HepG2 (cell line): ENCODE measurements around the gene NFS1. TPM values are rescaled to one million over a fixed set of nuclear protein-coding genes. Genes with fewer than 3 reads are reported as not detected.

Experiments used
- DMAP1 ChIP-seq: IDR thresholded peaks from 2 replicates; pipeline ENCODE4 v1.6.1; 2016
- GZF1 ChIP-seq: sonication (generic); formaldehyde crosslinking; IDR thresholded peaks from 2 replicates; pipeline ENCODE4 v1.5.1; 2020; ENCODE audit warnings: mild to moderate bottlenecking, missing genetic modification reagents
- JARID2 ChIP-seq: sonication (generic); formaldehyde crosslinking; IDR thresholded peaks from 2 replicates; pipeline ENCODE4 v1.8.1; 2023; ENCODE audit warnings: missing genetic modification reagents, inconsistent platforms; ENCODE audit not compliant: insufficient replicate concordance
- KAT2B ChIP-seq: fragments of 150-350 bp; IDR thresholded peaks from 2 replicates; pipeline ENCODE4 v1.6.1; 2014; ENCODE audit warnings: low read depth, low read length, borderline replicate concordance
- MEIS1 ChIP-seq: sonication (generic); formaldehyde crosslinking; IDR thresholded peaks from 2 replicates; pipeline ENCODE4 v1.9.0; 2021; ENCODE audit warnings: mild to moderate bottlenecking, missing genetic modification reagents, moderate library complexity, borderline replicate concordance
- REPIN1 ChIP-seq: sonication (generic); formaldehyde crosslinking; IDR thresholded peaks from 2 replicates; pipeline ENCODE4 v1.8.0; 2022; ENCODE audit warnings: missing genetic modification reagents, low read depth, mild to moderate bottlenecking, borderline replicate concordance
- REXO4 ChIP-seq: sonication (generic); formaldehyde crosslinking; IDR thresholded peaks from 2 replicates; pipeline ENCODE4 v1.8.0; 2022; ENCODE audit warnings: missing genetic modification reagents, mild to moderate bottlenecking, borderline replicate concordance
- RXRB ChIP-seq: IDR thresholded peaks from 2 replicates; pipeline ENCODE4 v1.6.1; 2016; ENCODE audit warnings: borderline replicate concordance, missing genetic modification reagents, missing compliant biosample characterization
- SNRNP70 ChIP-seq: fragments of 200-400 bp; formaldehyde crosslinking; IDR thresholded peaks from 2 replicates; pipeline ENCODE4 v1.6.1; 2017; ENCODE audit warnings: mild to moderate bottlenecking, low read depth, low read length, moderate library complexity
- YY1 ChIP-seq: IDR thresholded peaks from 2 replicates; pipeline ENCODE4 v1.6.1; 2011; ENCODE audit warnings: low read length, low read depth, moderate library complexity, mild to moderate bottlenecking; ENCODE audit not compliant: insufficient read depth, insufficient replicate concordance
- ZBTB20 ChIP-seq: sonication (generic); formaldehyde crosslinking; IDR thresholded peaks from 2 replicates; pipeline ENCODE4 v1.8.1; 2023; ENCODE audit warnings: missing genetic modification reagents, low read depth, mild to moderate bottlenecking, borderline replicate concordance
- ZNF253 ChIP-seq: sonication (generic); formaldehyde crosslinking; IDR thresholded peaks from 2 replicates; pipeline ENCODE4 v1.8.0; 2022; ENCODE audit warnings: mild to moderate bottlenecking, missing genetic modification reagents, borderline replicate concordance
- ZNF256 ChIP-seq: sonication (generic); formaldehyde crosslinking; conservative IDR thresholded peaks from 2 replicates; pipeline ENCODE4 v1.4.0; 2020; ENCODE audit warnings: missing genetic modification reagents
- ZNF30 ChIP-seq: sonication (generic); formaldehyde crosslinking; IDR thresholded peaks from 2 replicates; pipeline ENCODE4 v1.5.0; 2020; ENCODE audit warnings: mild to moderate bottlenecking, missing genetic modification reagents
- ZNF326 ChIP-seq: sonication (generic); formaldehyde crosslinking; IDR thresholded peaks from 2 replicates; pipeline ENCODE4 v1.4.0; 2020; ENCODE audit warnings: missing genetic modification reagents, borderline replicate concordance
- ZNF333 ChIP-seq: sonication (generic); formaldehyde crosslinking; IDR thresholded peaks from 2 replicates; pipeline ENCODE4 v1.4.0; 2020; ENCODE audit warnings: mild to moderate bottlenecking, missing genetic modification reagents, borderline replicate concordance
- ZNF383 ChIP-seq: sonication (generic); formaldehyde crosslinking; IDR thresholded peaks from 2 replicates; pipeline ENCODE4 v1.4.0; 2020; ENCODE audit warnings: missing genetic modification reagents, mild to moderate bottlenecking, borderline replicate concordance
- ZNF776 ChIP-seq: sonication (generic); formaldehyde crosslinking; IDR thresholded peaks from 2 replicates; pipeline ENCODE4 v1.4.0; 2020; ENCODE audit warnings: mild to moderate bottlenecking, missing genetic modification reagents
- polyA plus RNA-seq, 8 experiments: library from polyadenylated mRNA; depleted of rRNA in 3 of 8; stranded (reverse) in 7 of 8; unstranded in 1 of 8; fragments of >200 nt; fragmentation: Illumina TruSeq in 4 of 8; extraction: Trizol in 4 of 8; gene quantifications; 2 replicates each; pipeline versions ENCODE4 v1.2.1 to v1.2.3, GENCODE V29; 2011 to 2016; ENCODE audit warnings: low read depth in 4 of 8, missing spikeins in 1 of 8, mixed read lengths in 1 of 8; ENCODE audit not compliant: insufficient read depth in 1 of 8
- total RNA-seq, 5 experiments: library from RNA; depleted of rRNA; stranded (reverse); fragments of >200 nt; fragmentation: Illumina TruSeq; extraction: Trizol; gene quantifications; 2 replicates each; pipeline ENCODE4 v1.2.3, GENCODE V29; 2016; ENCODE audit warnings: low read depth in 1 of 5
- TF ChIP-seq, protein P1 (sequence below): IDR thresholded peaks from 2 replicates; pipeline ENCODE4 v1.6.1; 2012; ENCODE audit warnings: inconsistent platforms
- TF ChIP-seq, protein P2 (sequence below): fragments of 450-650 bp; IDR thresholded peaks from 2 replicates; pipeline ENCODE4 v1.6.1; 2016
- TF ChIP-seq, protein P3 (sequence below): sonication (generic); formaldehyde crosslinking; IDR thresholded peaks from 2 replicates; pipeline ENCODE4 v1.4.0; 2020; ENCODE audit warnings: mild to moderate bottlenecking, missing genetic modification reagents
- TF ChIP-seq, protein P4 (sequence below): IDR thresholded peaks from 2 replicates; pipeline ENCODE4 v1.6.1; 2016; ENCODE audit warnings: low read depth, control low read depth

NFS1 gene
- total and polyA plus RNA-seq, 2 of the 13 experiments (the other 11 are each of a cell fraction or from before 2014, with no cell fraction given): 65.9 to 88.1 TPM

DNA sequence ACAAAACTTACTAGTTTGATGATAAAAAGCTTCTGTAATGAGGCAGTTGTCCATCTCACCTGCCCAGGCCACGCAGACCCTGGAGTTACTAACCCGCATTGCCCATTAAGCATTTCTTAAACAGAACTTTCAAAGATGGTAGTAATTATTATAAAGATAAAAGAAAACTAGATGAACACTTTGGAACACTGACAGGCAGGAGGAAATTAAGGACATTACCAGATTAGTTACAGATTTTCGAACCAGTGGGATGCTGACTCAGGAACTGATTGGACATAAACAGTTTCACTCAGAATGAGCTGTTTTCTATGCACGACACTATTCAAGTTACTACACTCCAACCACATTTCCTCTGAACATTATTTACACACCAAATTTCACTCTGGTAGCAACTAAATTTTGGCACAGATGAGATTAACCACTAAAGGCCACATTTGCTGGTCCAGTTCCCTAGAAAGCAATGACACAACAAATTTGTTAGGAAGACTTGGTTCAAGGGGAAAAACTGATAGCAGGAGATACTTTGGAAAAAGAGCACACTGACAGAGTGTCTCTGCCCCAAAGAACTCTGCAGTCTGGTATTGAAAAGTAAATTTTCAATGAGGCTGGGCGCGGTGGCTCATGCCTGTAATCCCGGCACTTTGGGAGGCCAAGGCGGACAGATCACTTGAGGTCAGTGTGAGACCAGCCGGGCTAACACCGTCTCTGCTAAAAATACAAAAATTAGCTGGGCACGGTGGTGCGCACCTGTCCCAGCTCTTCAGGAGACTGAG lies 3.1 kb upstream of the NFS1 start (continued):
- TF ChIP-seq ZNF253 (CRISPR knock-in tag) (no peak), ZNF776 (CRISPR knock-in tag) (no peak), ZNF256 (CRISPR knock-in tag) (0 out of 2 replicates have a peak, but pooled peaks have one; percentile 60), JARID2 (no peak), ZBTB20 (CRISPR knock-in tag) (0 out of 2 replicates have a peak, but pooled peaks have one; percentile 54), ZNF333 (no peak), ZNF30 (CRISPR knock-in tag) (no peak), ZNF326 (CRISPR knock-in tag) (no peak), RXRB (CRISPR knock-in tag) (no peak), YY1 (no peak), DMAP1 (CRISPR knock-in tag) (no peak), GZF1 (CRISPR knock-in tag) (no peak), REPIN1 (CRISPR knock-in tag) (0 out of 2 replicates have a peak, but pooled peaks have one; percentile 67), REXO4 (CRISPR knock-in tag) (no peak), KAT2B (no peak), MEIS1 (CRISPR knock-in tag) (no peak), SNRNP70 (no peak), ZNF383 (CRISPR knock-in tag) (no peak)
- TF ChIP-seq, protein P1, sequence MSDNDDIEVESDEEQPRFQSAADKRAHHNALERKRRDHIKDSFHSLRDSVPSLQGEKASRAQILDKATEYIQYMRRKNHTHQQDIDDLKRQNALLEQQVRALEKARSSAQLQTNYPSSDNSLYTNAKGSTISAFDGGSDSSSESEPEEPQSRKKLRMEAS: no peak
- TF ChIP-seq, protein P2, sequence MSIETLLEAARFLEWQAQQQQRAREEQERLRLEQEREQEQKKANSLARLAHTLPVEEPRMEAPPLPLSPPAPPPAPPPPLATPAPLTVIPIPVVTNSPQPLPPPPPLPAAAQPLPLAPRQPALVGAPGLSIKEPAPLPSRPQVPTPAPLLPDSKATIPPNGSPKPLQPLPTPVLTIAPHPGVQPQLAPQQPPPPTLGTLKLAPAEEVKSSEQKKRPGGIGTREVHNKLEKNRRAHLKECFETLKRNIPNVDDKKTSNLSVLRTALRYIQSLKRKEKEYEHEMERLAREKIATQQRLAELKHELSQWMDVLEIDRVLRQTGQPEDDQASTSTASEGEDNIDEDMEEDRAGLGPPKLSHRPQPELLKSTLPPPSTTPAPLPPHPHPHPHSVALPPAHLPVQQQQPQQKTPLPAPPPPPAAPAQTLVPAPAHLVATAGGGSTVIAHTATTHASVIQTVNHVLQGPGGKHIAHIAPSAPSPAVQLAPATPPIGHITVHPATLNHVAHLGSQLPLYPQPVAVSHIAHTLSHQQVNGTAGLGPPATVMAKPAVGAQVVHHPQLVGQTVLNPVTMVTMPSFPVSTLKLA: no peak
- TF ChIP-seq, protein P3, sequence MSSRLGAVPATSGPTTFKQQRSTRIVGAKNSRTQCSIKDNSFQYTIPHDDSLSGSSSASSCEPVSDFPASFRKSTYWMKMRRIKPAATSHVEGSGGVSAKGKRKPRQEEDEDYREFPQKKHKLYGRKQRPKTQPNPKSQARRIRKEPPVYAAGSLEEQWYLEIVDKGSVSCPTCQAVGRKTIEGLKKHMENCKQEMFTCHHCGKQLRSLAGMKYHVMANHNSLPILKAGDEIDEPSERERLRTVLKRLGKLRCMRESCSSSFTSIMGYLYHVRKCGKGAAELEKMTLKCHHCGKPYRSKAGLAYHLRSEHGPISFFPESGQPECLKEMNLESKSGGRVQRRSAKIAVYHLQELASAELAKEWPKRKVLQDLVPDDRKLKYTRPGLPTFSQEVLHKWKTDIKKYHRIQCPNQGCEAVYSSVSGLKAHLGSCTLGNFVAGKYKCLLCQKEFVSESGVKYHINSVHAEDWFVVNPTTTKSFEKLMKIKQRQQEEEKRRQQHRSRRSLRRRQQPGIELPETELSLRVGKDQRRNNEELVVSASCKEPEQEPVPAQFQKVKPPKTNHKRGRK (CRISPR knock-in tag): no peak; the same call in 1 of the 2 replicates
- TF ChIP-seq, protein P4, sequence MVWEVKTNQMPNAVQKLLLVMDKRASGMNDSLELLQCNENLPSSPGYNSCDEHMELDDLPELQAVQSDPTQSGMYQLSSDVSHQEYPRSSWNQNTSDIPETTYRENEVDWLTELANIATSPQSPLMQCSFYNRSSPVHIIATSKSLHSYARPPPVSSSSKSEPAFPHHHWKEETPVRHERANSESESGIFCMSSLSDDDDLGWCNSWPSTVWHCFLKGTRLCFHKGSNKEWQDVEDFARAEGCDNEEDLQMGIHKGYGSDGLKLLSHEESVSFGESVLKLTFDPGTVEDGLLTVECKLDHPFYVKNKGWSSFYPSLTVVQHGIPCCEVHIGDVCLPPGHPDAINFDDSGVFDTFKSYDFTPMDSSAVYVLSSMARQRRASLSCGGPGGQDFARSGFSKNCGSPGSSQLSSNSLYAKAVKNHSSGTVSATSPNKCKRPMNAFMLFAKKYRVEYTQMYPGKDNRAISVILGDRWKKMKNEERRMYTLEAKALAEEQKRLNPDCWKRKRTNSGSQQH (CRISPR knock-in tag): no peak
